Activated CD8-positive, alpha-beta memory T cell treated with anti-CD3 and anti-CD28 coated beads, Interleukin-2, amount 50 U/mL, for 48 hours (primary cell): Measurements from ENCODE around the gene KCND3.
"Not testable (repeated sequence)": the region's sequence is repeated elsewhere in the genome, so short reads cannot be mapped to it uniquely, and the experiment has no call there.

ENCODE experiments used
- DNase-seq: peaks from one replicate; pipeline ENCODE4 v3.0.0-alpha.2; 2020

The KCND3 gene

DNA sequence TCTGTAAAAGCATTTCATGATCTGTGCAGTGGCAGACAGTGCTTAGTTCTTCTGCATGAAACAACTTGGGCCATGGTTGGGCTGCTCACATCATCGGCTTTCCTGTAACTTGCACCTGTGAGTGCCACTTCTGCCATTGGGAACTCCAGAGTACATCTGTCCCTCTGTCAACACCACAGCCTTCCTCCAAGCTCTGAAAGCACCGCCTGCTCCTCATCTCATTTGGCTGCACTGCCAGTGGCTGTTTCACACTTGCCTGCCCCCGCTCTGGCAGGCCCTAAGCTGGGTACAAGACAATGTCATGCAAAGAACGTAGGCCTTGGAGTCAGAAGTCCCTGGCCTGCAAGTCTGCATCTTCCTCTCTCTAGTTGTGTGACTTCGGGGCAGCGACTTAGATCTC is 187.4 kb downstream of the KCND3 start:
- no peak for DNase-seq

- no peak for DNase-seq
Measured at GRCh38 chr1:111801071-111801850, 188.2 kb downstream of the KCND3 start.

GRCh38 chr1:111799722-111800121 is 189.7 kb downstream of the KCND3 start:
- DNase-seq, result not testable (repeated sequence)

DNA sequence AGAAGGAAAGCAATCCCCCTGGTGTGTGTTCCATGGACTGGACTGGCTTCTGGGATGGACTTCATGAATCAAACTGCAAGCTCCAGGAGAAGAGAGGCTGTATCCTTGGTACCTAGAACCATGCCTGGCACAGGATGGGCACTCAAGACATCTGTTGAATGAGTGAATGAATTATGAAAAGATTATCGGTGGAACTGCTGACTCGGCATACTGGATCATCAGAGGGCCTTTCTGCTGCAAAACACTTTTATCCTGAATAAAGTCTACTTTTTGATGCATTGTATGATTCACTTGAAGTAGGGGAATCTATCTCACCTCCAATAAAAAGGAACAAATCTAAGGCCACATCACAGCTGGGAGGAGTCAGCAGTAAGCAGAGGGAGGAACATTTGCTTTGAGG is 190.9 kb downstream of the KCND3 start:
- DNase-seq, result no peak

DNA sequence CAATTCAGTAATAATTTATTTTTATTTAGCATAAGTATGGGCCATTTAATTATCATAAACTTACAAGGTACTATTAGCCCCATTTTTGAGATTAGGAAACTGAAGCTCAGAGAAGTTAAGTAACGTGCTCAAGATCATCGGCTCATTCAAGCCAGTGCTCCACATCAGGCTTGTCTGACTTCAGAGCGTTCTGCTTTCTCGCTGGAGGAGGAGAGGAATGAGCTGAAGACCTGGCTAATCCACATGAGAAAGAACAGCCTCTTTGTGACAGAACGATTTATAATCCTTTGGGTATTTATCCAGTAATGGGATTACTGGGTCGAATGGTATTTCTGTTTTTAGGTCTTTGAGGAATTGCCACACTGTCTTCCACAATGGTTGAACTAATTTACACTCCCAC is 194.1 kb downstream of the KCND3 start:
- DNase-seq, result no peak

- DNase-seq, result no peak
Measured at GRCh38 chr1:111793923-111794322, 195.5 kb downstream of the KCND3 start.

DNA sequence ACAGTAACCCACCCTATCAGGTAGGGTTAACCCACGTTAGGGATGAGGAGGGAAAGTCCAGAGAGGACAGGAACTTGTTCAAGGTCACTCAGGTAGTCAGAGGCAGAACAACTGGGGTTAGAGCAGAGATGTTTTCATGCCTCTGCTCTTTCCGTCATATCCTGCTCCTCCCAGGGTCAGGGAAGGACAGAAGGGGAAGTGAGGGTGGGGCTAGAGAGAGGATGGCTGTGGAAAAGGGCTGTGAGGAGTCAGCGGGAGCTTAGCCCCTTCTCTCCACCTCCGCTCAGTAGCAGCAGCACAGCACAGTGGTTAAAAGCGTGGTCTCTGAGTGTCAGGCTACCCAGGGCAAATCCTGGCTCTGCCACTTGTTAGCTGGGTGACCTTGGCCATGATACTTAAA is 197.2 kb downstream of the KCND3 start:
- no peak for DNase-seq

- no peak for DNase-seq
Measured at GRCh38 chr1:111791776-111792175, 197.7 kb downstream of the KCND3 start.

DNA sequence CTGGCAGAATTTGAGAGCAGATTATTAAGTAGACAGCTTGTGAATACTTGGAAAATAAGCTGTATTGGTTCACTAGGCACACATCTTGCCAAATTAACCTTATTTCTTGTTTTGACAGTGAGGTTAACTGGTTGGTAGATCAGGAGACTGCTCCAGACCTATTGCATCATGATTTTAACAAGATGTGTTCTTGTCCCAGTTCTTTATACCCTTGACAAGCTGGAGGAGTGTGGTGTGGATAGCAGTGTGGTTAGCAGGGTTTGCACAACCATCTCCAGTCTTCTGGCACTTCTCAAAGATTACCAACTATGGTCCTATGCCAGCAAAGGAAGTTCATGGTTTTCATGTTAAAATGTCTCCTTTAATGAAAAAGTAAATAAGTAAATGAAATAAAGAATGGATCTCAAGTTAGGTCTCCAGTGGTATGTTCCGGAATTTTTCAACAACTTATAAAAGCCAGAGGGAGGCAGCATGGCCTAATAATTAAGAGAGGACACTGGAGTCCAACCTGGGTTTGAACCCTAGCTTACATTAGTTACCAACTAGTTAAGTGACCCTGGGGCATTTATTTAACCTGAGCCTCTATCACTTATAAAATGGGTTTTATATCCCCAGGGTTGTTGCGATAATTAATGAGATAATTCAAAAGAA is 199.7 kb downstream of the KCND3 start:
- DNase-seq, result no peak

GRCh38 chr1:111789142-111789541 is 200.3 kb downstream of the KCND3 start:
- no peak for DNase-seq

DNA sequence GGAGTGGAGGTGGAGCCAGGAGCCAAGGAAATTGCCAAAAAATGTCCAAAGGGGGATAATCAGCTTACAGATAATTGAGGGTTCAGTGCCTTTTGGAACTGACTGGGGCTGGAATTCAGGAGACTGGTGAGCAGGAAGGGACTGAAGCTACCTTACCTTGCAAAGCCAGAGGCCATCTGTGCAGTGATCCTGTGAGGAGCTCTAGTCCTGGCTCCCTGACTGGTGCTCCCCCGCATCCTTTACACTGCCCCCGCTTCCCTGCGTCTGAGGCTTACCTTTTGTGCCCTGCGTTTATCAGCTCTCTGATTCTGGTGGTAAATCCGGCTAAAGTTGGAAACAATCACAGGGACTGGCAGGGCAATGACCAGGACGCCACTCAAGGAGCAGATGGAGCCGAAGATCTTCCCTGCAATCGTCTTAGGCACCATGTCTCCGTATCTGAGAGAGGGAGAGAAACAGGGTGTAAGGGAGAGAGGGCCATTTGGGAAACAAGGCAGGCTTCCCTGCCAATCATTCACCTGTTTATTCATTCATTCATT is 202.7 kb downstream of the KCND3 start:
- no peak for DNase-seq

GRCh38 chr1:111784273-111784901 is 205.1 kb downstream of the KCND3 start:
- no peak for DNase-seq

GRCh38 chr1:111779546-111779945 is 209.9 kb downstream of the KCND3 start:
- no peak for DNase-seq

DNA sequence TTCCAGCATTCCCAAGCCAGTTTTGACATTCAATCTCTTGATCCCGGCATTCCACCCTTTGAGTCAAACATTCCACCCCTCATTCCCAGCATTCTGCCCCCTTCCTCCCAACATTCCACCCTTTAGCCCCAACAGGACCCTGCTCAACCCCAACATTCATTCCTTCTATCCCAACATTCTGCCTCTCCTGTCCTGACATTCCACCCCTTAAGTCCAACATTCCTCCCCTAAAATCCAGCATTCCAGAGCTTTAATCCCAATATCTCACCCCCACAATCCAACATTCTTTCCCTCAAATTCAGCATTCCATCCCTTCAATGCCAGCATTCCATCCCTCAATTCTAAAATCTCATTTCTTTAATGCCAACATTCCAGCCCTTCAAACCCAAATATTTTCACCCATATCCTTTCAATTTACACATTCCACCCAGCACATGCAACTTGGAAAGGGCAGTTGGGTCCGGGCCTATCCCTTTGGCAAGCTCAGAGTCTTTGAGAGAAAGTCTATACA is 210.9 kb downstream of the KCND3 start:
- DNase-seq, result no peak

GRCh38 chr1:111778066-111778465 is 211.4 kb downstream of the KCND3 start:
- no peak for DNase-seq

GRCh38 chr1:111777301-111777700 is 212.2 kb downstream of the KCND3 start:
- no peak for DNase-seq

DNA sequence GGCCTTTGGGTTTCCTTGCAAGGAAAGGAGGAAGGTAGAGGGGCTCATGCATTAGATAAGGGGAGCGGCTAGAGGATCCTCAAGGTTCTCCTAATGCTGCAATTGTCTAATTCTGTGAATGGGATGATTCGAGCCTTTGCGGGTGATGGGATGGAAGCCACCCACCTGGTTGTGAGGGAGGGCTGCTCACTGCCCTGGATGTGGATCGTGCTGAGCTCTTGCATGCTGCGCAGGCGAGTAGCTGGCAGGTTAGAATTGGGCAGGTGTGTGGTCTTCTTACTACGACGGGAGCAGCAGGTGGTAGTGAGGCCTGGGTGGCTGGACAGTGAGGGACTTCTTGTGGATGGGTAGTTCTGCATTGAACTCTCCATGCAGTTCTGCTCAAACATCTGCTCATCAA is 212.6 kb downstream of the KCND3 start:
- no peak for DNase-seq

- DNase-seq, result no peak
Measured at GRCh38 chr1:111776391-111776790, 213.1 kb downstream of the KCND3 start.

- no peak for DNase-seq
Measured at GRCh38 chr1:111775966-111776365, 213.5 kb downstream of the KCND3 start.

DNA sequence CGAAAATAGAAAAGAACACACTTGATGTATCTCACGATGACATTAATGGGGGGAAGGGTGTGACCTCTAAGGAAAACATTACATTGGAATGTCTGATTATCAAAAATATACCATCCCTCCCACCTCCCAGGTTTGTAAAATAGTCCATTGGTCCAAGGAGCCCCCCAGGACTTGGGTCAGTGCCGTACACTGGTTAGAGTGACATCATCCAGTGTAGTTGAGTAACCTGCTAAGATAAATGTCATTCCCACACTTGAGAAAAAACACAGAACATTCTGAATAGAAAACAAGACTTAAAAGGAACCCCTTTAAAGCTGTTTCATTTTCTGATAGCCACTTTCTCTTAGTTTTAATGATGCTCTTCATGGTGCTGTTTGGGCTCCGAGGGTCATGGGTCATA is 218.6 kb downstream of the KCND3 start:
- DNase-seq, result no peak

- no peak for DNase-seq
Measured at GRCh38 chr1:111769517-111770146, 219.8 kb downstream of the KCND3 start.

DNA sequence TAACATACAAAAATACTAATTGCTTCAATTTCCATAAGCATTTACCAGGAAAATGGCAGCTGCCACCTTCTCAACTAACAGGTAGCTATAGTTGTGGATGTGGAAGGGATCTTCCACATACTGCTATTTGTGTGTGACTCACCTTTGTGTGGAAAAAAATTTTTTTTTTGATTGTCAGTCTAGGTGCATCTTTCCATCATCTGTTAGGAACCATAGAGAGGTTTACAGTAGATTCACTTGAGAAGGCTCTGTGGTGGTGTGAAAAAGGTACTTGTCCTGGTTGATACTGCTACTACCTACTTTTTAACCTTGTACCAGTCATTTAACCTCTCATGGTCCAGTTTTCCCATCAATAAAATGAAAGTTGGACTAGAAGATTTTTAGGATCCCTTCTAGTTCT is 220.8 kb downstream of the KCND3 start:
- DNase-seq, result no peak

- no peak for DNase-seq
Measured at GRCh38 chr1:111768023-111768422, 221.4 kb downstream of the KCND3 start.
